NCI-H774 (cell line): Measurements from ENCODE around the gene BACH2.
"Not testable (repeated sequence)": the region's sequence is repeated elsewhere in the genome, so short reads cannot be mapped to it uniquely, and the experiment has no call there.

Experiments
- DNase-seq: peaks from one replicate; lab custom pipeline; 2025; lab: John Stamatoyannopoulos, UW

Gene BACH2

DNA sequence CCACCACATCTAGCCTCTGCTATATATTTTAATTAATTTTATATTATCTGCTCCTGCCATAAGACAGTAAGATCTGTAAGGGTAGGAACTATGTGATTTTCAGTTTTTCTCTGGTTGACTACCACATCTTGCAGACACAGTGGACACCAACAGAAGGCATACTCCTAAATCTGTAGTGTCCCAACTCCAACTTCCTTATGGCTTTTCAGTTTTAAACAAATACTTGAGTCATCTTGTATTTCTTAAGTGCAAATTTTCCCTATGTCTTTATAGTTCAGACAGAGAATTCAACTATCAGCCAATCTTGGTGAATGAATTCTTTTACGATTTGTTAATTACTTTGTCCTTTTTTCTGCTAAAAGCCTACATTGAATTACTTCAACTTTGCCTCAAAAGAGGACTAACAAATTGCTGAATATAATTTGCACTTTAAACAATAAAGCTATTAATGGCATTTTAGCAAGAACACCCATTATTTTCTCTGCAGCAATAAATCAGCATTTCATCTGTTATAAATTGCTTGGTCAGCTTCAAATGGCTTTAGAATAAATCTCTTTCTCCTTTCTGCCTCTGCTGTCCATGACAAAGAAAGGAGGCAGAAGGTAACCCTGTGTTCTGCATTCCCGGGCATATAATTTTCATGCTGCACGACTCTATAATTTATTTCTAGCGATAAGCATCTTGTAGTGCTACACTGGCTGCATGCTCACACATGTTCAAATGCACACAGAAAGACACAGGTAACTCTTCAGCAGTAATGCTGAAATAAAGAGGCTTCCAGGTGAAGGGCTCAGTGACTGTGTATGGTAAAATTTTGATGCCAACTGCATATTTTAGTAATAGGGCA, 144.8 kb downstream of the BACH2 start:
- no peak for DNase-seq

DNA sequence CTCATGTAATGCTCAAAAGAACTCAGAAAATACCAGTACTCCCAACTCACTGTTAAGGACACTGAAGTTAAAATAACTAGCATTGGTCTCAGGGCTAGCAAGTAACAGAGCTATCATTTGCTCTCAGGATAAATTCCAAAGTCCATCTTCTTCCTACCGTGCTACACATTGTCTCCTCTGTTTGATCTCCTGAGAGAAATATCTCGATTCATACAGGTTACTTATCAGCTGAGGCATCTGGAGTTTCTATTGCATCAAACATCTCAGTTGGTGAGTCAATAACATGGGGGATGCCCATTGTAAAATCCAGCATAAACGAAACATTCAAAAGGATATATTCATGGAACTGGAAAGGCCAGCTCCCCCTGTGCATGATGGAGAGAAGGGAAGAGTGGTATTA, 147.4 kb downstream of the BACH2 start:
- no peak for DNase-seq

DNA sequence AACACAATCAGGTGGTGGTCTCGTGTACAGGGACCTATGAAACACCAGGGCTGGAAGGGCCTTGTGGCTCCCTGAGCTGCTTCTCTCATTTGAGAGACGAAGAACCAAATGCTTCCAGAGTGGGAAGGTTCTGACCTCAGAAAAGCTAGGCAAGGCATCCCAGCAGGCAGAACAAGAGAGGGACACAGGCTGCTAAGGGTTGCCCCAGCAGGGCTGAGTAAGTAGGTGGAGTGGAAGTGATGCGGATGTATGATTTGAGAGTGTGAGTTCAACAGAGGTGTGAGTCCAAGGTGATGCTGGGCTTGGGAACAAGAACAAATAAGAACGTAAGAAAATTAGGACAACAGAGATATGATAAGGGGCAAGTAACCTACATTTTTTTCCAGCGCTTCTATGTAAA, 147.8 kb downstream of the BACH2 start:
- no peak for DNase-seq

DNA sequence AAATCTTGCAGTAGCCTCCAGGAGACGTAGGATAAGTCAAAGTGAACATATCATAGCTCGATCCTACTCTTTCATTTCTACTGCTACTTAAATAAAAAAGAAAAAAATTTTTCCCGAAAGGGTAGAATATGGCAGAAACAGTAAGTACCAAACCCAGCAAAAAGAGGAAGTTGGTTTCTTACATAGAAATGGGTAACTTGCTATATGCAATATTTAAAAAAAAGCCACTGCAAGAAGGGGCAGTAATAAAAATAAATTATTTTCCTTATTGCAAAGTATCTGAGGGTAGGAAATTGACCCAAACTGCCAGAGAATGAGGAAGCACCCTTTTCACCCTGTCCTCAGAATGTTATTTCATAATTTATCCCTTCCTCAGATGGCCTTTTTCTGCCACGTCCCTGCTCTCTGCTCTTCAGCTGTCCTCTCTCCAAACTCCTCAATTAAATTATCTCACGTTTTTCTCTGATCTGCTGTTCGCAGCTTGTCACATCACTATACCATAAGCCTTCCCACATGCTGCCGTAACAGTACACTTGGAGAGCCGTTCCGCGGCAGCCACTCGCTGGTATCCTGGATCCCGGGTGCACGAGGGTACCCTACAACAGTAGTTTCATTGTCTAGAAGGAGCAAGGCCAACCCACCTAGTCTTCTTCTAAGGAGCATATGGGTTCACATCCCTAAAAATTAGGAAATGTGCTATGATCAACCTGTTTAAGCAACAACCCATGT, 149.6 kb downstream of the BACH2 start:
- DNase-seq, result no peak

DNA sequence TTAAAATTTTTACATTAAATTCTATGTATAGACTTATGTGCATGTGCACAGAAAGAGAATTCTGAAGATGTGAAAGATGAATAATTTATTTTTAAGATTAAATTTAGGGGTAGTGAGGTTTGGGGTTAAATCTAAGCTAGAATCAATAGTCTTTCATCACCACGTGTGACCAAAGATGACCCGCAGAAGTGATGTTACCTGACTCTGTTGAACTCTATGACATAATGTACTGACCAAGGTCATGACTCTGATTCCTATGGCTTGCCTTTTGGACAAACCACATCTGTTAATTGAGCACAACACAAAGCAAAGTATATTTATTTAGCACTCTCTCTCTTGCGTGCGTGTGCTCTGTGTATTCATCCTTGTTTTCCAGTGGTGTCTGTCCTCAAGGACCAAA, 150.6 kb downstream of the BACH2 start:
- DNase-seq, result no peak

DNA sequence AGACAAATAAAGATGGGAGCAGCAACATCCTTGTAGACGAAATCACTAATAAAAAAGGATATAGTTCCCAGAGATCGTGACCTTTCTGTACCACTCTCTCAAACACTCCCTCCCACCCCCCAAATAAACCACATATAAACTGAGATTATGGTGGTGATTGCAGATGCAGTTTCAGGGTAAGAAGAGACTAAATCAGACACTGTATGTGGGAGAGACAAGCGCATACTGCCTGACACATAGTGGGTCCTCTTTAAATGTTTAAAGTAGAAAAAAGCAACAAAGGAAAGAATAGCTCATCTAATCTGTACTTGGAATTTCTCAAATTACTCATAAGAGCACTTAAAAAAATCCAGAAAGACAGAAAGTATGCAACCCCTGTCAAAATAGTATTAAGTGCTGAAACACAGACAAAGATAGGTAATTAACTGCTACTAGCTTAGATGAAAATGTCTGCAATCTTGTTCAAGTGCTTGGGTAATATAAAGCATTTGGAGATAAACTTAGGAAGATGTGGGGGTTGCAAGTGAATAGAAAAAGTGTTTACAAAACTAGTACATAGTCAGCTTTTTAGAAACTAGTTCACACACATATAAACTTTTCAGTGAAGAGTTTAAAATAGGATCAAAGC, 151.6 kb downstream of the BACH2 start:
- no peak for DNase-seq

DNA sequence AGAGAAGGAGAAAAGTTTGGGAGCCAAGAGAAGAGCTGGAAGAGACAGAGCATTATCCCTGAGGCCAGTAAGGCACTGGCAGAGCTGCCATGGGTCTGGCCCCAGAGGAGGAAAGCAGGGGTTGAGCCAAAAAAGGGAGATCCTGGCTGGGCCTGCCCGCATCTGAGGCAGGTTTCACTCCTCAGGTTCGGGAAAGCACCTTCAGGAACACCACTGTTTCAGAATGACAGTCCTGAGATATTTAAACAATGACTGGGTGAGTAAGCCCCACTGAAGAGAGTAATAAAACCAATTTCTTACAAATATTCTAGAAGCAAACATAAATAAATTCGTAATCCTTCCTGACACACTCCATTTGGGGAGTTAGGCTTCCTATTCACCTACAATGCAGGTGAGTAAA, 152.2 kb downstream of the BACH2 start:
- DNase-seq, result no peak

DNA sequence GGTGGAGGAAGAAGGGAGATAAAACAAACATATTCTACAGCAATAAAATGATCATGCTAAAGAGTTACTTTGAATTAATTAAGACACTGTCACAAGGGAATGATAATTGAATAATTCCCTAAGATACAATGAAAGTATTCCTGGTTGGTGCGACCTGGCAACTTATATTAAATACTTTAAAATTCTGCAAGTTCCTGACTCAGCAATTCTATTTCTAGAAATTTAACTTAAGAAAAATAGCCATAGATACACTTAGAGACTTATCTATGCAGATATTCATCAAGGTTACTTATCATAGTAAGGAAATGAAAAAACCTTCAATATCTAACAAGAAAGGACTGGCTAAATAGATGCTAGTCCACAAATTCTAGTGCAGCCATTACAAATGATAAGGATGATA, 156.0 kb downstream of the BACH2 start:
- DNase-seq, result no peak

DNA sequence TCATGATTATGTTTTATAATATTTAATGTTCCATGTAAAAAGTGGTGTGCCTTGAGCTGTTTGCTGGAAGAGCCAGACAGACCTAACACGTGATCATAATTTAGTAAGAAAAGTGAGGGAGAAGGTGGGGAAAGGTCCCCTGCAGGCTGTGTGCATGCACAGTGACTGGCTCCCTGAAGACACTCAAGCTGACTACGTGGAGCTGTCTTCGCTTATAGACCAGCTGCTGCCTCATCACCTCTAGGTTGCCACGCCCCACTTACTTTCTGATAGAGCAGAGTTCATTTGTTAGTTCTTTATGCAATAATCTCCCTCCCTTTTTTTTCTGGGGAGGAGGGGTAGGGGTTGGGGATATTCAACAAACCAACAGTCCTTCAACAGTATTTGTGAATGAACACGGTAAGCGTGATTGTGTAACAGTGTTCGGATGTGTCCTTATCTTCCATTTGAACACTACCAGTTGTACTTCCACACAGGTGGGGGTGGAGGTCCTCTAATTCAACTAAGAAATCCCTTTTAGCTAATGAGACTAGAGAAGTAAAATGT, 157.3 kb downstream of the BACH2 start:
- no peak for DNase-seq

DNA sequence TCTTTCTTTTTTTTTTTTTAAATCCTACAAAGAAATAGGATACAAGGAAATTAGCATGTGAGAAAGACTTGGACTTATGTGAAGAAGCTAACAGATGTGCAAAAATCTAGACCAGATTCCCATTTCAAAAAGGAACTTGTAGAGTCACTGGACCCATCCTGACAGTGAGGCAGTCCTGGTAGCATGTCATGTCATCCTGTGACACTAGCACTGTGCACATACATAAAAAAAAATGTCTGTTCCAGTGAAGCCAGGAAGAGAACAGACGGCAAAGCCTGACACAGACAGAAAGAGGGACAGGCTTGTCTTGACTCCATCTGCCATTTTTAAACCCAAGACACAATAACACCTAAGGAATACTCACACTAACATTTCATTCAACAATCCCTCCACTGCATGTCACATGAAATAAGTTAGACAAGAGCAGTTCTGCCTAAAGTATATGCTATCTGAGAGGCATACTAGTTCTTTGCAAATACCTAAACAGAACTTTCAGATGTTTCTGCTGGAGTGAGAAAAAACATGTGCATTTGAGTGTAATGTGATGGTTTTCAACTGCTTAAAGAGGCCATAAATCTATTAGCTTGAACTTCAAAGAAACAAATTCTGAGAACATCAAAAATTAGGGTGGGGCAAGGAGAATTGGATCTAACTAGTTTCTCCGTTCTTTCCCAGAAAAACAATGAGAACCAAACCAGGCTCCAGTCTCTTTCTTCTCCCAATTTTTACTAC, 159.6 kb downstream of the BACH2 start:
- DNase-seq, result no peak

DNA sequence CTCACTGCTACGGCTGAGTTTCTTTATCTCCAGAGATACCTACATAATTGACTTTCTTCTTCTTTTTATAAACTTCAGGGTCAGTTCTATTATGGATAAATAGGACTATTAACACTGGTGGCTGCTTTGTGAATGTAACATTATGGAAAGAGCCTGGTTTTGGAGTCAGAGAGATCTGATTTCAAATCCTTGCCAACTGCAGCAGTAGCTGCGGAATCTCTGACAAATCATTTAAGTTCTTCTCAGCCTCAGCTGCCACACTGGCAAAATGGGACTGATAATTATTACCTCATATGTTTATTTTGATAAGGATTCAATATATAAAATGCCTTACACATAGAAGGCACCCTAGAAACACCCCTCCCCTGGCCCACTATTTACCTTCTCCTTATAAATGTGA, 160.5 kb downstream of the BACH2 start:
- no peak for DNase-seq

DNA sequence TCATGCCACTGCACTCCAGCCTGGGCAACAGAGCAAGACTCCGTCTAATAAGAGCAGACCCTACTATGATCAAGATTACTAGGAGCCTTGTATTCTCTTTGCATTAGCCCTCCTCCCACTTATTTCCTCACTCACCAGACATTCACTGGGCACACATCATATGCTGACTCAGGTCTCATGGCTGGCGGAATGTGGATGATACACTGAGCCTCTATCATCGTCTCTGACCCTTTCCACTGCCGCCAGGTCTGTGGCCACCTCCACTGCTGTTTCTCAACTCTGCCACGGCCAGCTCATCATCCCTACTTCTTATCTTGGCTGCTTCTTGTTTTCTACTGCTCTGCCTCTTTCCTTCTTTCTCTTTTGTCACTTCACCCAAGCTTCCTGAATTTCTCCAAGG, 161.0 kb downstream of the BACH2 start:
- DNase-seq, result no peak

DNA sequence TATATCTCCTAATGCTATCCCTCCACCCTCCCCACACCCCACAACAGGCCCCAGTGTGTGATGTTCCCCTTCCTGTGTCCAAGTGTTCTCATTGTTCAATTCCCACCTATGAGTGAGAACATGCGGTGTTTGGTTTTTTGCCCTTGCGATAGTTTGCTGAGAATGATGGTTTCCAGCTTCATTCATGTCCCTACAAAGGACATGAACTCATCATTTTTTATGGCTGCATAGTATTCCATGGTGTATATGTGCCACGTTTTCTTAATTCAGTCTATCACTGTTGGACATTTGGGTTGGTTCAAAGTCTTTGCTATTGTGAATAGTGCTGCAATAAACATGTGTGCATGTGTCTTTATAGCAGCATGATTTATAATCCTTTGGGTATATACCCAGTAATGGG, 163.0 kb downstream of the BACH2 start:
- DNase-seq, result not testable (repeated sequence)

DNA sequence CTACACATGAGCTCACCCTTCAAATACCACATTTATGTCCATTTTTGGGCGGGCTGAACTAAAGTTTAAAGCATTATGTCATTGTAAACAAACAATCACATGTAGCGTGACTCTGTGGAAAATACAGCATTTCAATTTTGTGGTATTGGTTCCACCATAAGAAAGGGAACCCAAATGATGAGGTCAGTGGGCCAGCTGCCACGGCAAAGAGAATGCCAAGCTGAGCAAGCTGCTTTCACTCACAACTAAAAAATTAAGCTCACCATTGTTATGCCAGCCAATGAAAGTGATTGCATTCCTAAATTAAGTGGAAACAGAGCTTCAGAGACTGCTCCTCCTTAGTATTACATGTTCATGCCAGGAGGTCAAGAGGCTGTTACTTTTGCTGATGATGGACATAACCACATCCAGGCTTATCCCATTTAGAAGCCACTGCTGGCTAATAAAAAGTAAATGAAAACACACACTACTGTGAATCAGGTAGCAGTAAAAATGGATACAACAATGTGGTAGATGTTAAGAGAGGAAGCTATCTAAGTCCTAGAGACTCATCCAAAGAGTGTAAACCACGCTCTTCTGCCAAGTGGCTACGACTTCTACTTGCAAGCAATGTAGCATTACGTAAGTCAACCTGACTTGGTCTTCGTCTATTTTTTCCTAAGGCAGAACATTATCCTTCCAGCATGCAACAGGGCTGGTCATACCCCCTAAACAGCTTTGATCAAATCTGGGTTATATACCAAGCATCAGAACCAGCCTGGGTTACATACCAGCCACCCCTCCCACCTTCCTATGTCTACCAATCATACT, 164.8 kb downstream of the BACH2 start:
- DNase-seq, result no peak

DNA sequence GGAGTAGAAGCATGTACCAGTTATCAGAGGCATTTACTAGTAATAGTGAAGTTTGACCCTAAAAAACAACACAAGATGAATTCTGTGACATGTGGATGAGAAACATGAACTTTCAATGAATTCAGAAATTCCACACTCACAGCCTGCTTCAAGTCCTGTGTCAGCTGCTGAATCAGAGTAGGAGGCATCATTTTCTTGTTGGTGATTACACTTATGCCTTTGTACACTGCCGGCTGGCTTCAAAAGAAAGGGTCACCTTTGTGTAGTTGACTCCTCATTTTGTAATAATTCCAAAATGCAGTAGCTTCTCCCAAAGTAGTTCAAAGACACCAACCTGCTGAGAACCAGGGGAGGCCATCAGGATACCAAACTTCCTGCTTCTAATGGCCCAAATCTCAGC, 165.5 kb downstream of the BACH2 start:
- DNase-seq, result no peak

DNA sequence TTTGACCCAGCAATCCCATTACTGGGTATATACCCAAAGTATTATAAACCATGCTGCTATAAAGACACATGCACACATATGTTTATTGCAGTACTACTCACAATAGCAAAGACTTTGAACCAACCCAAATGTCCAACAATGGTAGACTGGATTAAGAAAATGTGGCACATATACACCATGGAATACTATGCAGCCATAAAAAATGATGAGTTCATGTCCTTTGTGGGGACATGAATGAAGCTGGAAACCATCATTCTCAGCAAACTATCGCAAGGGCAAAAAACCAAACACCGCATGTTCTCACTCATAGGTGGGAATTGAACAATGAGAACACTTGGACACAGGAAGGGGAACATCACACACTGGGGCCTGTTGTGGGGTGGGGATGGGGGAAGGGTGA, 168.0 kb downstream of the BACH2 start:
- DNase-seq, result not testable (repeated sequence)

DNA sequence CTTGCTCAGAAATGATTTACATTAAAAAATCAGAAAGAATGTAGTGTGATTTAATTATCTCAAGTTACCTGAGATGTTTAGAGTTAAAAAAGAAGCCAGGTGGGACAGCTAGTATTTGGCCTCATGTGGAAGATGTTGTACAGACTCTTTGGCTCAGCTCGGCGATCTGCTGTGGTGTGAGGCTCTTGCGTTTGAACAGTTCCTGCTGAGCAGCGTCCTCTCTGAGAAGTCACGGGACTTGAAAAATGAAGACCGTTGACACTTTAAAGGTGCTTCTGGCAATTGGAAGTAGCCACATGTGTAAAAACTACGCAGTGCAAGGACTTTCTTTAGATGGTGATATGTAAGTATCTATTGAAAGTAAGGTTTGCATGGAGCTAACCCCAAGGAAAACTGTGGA, 169.0 kb downstream of the BACH2 start:
- no peak for DNase-seq

DNA sequence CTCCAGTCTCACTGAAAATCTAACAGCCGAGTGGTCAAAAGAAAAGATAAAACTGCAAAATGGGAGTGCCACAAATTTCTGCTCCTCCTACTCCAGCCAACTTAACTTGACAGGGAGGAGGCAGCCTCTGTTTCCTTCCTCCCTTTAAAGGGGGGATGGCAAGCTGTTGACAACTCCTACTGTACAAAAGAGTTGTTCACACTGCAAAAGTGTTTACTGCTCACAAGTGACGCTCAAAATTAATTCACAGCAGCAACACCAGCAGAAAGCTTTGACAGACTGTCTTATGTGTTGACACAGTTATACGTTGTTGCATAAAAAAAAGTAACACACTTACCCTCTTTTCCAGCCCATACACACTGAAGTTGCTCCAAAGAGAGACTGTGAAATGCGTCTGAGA, 169.8 kb downstream of the BACH2 start:
- no peak for DNase-seq

DNA sequence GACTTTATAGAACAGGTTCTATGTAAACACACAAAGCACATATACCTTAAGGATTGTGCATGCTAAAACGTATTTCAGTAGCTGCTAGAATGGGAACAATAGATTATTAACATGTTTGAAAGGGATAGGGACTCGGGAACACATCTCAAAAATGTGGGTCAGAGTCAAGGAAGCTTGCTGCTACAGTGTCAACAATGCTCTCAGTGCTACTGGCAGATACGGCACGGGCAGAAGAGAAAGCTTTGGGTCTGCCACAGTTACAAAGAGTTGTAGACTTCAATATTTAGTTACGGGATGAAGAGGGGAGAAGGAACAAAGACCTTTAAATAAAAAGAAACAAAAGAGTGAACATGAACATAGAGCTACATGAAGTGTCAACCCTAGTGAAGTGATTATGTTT, 170.5 kb downstream of the BACH2 start:
- no peak for DNase-seq

DNA sequence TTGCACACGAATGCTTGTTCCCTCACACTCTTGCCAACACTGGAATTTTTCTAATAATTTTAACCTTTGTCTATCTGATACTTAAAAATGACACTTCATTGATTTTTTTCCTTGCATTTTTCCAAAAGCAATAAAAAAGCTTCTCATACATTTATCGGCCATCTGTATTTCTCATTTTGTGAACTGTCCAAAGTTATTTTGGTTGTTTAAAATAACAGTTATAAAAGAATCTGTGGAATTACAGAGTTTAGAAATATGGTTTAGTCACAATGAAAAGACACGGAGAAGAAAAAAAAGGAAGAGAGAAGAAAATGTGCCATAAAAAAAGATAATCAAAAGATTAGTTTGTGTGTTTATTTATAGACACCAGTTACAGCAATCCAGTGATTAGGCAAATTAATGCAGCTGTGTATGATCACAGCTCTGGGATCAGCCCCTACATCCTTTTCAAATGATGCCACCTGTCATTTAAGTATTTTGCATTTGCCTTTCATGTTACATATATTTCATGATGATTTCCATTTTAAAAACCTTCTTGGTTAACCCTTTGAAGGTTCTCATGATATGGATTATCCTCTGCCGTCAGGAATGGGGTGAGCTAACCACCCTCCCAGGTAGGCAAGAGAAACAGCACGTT, 171.7 kb downstream of the BACH2 start:
- DNase-seq, result no peak

DNA sequence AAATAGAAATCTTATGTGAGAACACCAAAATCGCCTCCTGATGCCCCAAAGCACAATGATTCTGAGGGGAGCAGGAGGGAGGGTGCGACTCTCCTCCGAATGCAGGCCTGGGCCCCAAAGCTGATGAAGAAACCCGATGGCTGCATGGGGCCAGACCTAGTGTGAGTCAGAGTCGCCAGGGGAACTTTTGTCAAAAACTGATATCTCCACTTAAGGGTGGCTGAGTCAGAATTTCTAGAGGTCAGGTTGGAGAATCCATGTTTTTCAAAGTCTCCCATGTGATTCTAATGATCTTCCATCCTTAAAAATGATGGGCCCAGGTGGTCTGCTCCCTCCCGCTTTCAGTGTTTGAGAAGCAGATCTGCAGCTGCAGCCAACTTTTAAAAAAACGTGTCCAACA, 172.8 kb downstream of the BACH2 start:
- DNase-seq, result no peak
